Stromal cell of bone marrow (primary cell): Measurements from ENCODE around the gene SUCLA2.

ENCODE experiments used
- DNase-seq: peaks from one replicate; pipeline ENCODE4 v3.0.0-alpha.2; 2012; ENCODE audit warnings: low read depth

The SUCLA2 gene

GRCh38 chr13:47903836-47904235 is 97.2 kb downstream of the SUCLA2 start:
- DNase-seq: no peak

DNA sequence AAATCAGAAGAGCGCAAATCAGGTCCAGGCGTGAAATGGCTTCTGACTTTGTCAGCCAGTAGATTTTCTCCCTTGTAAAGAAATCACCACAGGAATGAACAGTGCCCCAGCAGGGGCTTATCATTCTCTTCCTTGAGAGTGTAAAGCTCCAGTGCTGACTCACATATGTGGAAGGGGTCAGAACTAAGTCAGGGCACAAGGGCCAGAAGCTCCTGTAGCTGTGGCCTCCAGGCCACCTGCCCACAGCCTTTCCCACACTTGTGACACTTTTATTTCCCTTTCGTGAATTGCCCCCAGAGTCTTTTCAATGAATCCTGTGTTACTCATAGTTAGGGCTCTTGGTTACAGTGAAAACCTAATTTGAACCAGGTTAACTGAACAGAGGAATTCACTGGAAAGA is 99.6 kb downstream of the SUCLA2 start:
- DNase-seq: no peak

DNA sequence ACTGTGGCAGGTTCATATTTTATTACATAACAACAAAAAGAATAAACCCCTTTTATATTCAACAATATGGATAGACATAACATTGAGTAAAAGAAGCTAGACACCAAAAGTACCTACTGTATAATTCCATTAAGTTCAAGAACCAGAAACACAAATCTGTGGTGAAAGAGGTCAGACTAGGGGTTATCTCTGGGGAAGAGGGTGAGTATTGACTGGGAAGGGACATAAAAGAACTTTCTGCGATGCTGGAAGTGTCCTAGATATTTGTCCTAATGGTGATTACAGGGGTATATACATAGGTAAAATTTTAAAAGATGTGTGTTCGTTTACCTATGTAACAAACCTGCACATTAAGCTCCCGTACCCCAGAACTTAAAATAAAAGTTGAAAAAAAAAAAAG is 103.0 kb downstream of the SUCLA2 start:
- no peak for DNase-seq

DNA sequence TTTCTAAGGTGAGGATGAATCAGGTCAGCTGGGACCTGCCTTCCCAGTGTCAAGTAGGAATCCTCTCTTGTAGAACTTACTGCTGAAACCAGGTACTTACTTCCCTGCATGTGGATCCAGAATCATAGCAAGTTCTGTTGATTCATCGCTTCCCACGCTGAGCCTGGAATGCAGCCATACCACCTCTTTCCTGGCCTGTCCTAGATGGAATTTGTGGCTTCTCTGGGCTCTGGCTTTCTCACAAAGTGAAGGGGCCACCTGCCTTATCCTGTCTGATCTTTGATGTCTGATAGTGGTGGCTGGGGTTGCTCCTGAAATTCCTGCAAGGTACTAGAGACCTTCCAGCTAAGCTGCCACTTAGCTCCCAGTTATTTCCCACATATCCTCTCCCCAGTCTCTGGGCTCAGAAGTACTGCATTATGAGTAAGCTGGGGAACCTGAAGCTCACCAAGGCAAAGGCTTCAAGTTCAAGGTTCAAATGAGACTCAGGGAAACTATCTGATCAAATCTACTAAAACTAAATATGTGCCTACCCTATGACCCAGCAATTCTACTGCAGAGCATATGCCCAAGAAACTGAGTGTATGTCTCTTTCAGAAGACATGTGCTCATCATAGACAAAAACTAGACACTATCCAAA is 103.5 kb downstream of the SUCLA2 start:
- no peak for DNase-seq

DNA sequence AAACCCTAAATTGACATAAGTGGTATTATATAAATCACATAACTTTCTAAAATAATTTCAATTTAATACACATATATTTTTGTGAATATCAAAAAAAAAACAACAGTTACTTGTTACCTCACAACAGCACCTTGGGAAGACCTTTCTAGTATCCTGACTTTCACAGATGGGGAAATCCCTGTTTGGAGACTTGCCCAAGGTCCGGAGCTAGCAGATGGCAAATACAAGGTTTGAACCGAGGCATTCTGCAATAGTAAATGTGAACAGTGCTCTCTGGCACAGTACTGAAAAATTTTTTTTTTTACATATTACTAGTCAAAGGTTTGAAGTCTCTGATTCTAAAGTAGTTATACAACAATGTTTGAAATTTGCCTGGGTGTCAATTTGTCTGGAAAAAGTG is 104.5 kb downstream of the SUCLA2 start:
- DNase-seq: no peak

DNA sequence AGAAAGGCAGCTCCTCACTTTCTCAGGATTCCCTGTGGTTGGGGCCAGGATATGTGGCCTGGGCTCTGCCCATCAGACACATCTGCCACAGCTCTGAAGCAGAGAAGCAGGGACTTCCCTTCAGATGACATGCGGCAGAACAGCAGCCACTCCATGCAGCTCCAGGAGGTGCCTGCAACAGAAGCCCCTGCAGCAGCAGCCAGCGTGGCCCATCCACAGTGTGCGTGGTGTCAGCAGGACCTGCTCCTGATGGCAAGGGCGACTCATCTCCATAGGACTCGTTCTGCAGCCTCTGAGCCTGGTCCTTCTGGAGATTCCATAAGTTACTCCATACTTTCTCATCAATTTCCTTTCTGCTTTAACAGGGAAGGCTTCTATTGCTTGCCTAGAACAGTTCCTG is 105.0 kb downstream of the SUCLA2 start:
- DNase-seq: no peak

DNA sequence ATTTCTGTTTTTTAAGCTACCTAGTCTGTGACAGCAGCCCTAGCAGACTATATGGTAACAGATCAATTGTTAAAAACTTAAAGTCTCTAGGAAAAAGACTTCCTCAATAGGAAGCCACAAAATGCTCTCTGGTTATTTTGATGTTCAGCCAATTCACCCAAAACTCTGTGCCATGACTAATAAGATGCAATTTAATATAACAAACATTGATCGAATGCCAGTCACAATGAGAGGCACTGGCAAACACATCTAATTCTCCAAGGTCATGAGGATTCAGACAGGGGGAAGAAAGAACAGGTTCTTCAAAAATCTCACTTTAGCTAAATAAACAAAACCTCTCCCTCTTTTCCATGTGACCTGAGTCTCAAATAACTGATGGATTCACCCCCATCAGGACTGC is 107.5 kb downstream of the SUCLA2 start:
- no peak for DNase-seq
